Left cardiac atrium (tissue), 4 donors: ENCODE measurements around the gene TDRD15. TPM values are rescaled to one million over a fixed set of nuclear protein-coding genes. Genes with fewer than 3 reads are reported as not detected.
"Not testable (repeated sequence)": the region's sequence is repeated elsewhere in the genome, so short reads cannot be mapped to it uniquely, and the experiment has no call there.

Experiments used
- ATAC-seq, 2 donors: fragments of 200-7000 bp; cut with Tn5 transposase; one replicate each; pipeline ENCODE4 v1.9.1; 2020; ENCODE audit warnings: mild to moderate bottlenecking in 2 of 2, moderate library complexity in 2 of 2
- DNase-seq: peaks from one replicate; pipeline ENCODE4 v3.0.0-alpha.2; 2020
- intact Hi-C, 2 donors: fragments of 100-400 bp; cut with DNase I; formaldehyde crosslinking; loops; one replicate each; pipeline versions ENCODE4 v1.14.1 to v1.15.1; 2022 to 2023
- long read RNA-seq: library from polyadenylated mRNA; unstranded; transcript quantifications from one replicate; pipeline ENCODE4 v2.0.0, GENCODE V29; 2021
- total RNA-seq, 2 donors: library from RNA; stranded (reverse); fragmentation: NEBNext Ultra II Directional; extraction: Animal tissue kit (Norgen Biotek cat#: 25700); gene quantifications; one replicate each; pipeline ENCODE4 v1.2.1, GENCODE V29; 2021
- donor health status: DM: no; HTN: yes; CAD: no.
- donor health status: DM: no; HTN: yes; CAD: no; lungs with severe emphysema.
- donor health status: DM: yes; HTN: yes; CAD: no.
- donor health status: Dilated cardiomyopathy.

The TDRD15 gene
- total RNA-seq = not detected
- long read RNA-seq = 0 reads

DNA sequence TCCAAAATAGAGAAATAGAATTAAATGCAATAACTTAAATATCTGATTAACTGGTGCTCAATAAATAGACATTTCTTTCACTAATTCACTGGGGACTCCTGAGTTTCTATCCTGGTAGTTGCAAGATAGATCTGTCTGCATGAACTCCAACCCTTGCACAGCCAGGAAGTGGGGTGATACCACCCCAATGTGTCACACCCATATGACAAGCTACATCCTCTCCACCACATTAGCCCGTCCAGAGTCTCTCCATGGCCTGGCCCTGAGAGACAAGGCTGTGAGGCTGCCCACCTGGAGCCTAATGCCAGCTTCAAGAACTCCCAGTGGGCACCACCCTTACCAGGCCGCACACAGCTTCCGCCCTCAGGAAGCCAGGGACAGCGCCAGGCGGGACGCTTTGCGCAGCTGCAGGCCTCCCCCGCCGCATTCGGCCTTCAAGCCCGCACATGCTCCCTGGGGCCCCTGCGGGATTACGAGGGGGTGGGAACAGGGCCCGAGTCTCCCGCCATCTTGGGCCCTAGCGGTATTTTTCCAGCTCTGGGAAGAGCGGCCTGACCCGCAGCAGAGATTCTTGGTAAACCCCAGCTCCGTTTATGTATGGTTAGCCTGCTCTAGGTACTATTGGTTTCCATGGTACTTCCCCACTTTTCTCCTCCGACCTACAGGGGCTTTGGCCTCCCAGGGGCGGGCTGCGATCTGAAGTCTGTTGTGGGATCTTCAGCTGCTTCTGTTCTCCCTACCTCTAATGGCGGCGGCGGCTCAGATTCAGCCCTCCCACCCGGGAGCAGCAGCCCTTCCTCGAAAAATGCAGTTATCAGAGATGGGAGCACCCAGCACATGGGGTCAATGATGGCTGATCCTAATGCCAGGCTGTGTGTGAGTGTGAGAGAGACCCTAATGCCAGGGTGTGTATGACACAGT is at the start of gene TDRD15:
Gene TDRD15, plus strand, starts transcription at position 496 of the 921 bp plus-strand sequence. CDS start 13,500 bp downstream, outside the sequence.
- intact Hi-C loops = no loop called here
- no peak for DNase-seq
- ATAC-seq = no peak

- intact Hi-C loops = no loop called here
- DNase-seq (no peak), ATAC-seq (no peak)
These were observed 45.5 kb upstream of the TDRD15 start for GRCh38 chr2:21078296-21078695.

GRCh38 chr2:21083482-21083881 is 40.3 kb upstream of the TDRD15 start:
- ATAC-seq = no peak
- intact Hi-C loops = no loop called here
- DNase-seq = no peak

DNA sequence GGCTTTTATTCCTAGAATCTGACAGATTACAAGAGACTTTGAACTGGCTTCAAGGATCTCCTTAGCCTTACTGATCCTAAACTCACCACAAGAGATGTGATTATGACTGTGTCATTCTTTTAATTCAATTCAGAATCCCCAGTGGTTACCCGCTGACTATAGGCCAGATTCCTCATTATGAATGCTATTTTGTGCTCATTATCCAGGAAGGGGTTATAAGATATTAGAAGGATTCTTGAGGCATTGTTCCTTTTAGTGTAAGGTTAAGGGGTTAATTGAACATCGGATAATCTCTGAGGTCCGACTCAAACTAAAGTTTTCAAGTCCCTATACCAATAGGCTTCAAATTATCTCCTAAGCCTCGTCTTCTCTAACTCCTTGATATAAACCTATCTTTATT is 39.4 kb upstream of the TDRD15 start:
- ATAC-seq (no peak), DNase-seq (no peak)
- intact Hi-C loops = no loop called here

DNA sequence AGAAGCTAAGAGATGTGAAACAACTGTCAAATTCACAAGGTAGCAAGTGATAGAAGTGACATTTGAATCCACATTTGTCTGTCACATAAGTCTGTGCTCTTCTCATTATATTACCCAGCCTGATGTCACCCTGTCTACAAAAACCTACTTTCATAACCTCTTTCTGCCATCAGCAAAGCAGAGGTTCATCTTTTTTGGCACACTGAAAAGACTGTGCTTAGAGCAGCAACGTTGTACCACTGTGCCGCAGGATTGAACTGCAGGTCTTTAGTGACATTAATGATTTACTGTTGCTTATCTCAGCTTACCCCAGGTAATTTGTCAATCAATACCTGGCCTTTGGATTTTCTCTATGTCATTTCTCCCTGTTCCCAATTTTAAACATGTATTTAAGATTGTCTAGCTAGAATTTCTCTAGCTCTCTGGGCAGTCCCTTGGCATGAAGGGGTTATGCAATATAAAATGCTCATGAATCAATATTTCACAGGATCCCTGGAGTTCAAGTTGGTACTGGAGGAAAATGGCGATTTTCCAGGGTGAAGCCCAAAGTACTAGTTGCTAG is 31.4 kb upstream of the TDRD15 start:
- intact Hi-C loops = no loop called here
- DNase-seq (no peak), ATAC-seq (no peak)

- intact Hi-C loops = no loop called here
- ATAC-seq = no peak
- DNase-seq = no peak
These were observed 28.6 kb upstream of the TDRD15 start for GRCh38 chr2:21095178-21095577.

GRCh38 chr2:21095714-21096113 is 28.1 kb upstream of the TDRD15 start:
- intact Hi-C loops = no loop called here

GRCh38 chr2:21096458-21096857 is 27.3 kb upstream of the TDRD15 start:
- ATAC-seq (peak; percentile 72 to 78), DNase-seq (no peak)
- intact Hi-C loops = no loop called here

More at GRCh38 chr2:21095714-21096113, 28.1 kb upstream of the TDRD15 start:
- no peak for DNase-seq
- ATAC-seq = no peak

GRCh38 chr2:21097331-21097730 is 26.4 kb upstream of the TDRD15 start:
- DNase-seq (no peak), ATAC-seq (no peak)
- intact Hi-C loops = no loop called here

- intact Hi-C loops = no loop called here
- no peak for ATAC-seq
- no peak for DNase-seq
These were observed 25.5 kb upstream of the TDRD15 start for GRCh38 chr2:21098294-21098693.

- no peak for ATAC-seq
- DNase-seq = no peak
- intact Hi-C loops = no loop called here
These were observed 24.4 kb upstream of the TDRD15 start for GRCh38 chr2:21099281-21099907.

DNA sequence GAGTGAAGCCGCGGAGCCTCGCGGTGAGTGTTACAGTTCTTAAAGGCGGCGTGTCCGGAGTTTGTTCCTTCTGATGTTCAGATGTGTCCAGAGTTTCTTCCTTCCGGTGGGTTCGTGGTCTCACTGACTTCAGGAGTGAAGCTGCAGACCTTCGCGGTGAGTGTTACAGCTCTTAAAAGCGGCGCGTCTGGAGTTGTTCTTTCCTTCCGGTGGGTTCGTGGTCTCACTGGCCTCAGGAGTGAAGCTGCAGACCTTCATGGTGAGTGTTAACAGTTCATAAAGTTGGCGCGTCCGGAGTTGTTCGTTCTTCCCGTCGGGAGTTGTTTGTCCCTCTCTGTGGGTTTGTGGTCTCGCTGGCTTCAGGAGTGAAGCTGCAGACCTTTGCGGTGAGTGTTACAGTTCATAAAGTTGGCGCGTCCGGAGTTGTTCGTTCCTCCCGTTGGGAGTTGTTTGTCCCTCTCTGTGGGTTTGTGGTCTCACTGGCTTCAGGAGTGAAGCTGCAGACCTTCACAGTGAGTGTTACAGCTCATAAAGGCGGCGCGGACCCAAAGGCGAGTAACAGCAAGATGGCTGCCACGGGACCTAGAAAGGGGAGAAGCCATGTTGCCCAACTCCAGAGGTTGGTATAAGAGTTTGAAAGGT is 22.1 kb upstream of the TDRD15 start:
- DNase-seq, intact Hi-C loops, ATAC-seq: not testable (repeated sequence)

DNA sequence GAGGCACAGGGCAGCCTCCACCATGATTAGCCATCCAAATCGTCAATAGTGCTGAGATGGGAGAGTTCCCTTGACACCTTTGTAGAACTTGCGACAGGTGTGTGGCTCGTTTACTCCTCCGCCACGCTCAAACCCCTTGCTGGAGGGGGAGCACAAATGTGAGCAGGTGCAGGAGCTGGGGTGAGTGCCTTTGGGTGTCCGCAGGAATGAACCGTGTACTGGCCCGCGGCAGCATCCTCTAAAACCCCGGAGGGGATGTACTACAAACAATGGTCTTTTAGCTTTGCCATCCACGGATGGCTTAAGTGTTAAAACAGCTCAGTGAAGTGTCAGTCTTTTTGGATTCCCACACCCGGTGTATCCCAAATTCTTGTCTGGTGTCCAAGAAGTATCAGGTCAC is 21.4 kb upstream of the TDRD15 start:
- intact Hi-C loops = no loop called here
- no peak for DNase-seq

GRCh38 chr2:21103274-21103891 is 20.4 kb upstream of the TDRD15 start:
- DNase-seq = no peak
- intact Hi-C loops = no loop called here
- ATAC-seq = no peak

More for the DNA sequence above, 21.4 kb upstream of the TDRD15 start:
- ATAC-seq = no peak

DNA sequence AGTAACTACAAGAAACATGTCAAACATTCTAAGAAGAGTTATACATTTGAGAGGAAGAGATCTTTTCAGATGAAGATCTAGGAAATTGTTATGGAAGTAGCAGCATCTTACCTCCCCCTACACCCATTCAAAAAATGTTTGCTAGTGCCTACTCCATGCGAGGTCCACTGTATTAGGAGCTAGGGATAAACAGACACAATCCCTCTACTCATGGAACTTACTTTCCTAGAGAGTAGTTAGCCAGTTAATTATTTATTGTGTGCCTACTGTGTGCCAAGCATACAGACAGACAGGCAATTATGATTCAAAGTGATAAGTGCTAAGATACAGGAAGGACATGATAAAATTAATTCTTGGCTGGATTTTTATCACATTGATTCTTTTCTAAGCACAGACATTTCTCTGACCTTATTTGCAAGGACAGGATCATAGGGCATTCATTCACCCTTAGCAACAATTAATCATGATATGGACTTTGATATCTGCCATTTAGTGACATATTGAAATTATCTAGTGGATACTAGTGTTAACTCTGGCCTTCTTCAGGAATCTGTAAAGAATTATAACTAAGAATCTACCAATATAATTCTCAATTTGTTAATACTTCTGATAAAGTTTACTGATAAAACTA is 19.6 kb upstream of the TDRD15 start:
- intact Hi-C loops = no loop called here
- no peak for ATAC-seq
- no peak for DNase-seq

GRCh38 chr2:21111012-21111411 is 12.8 kb upstream of the TDRD15 start:
- ATAC-seq = no peak
- no peak for DNase-seq
- intact Hi-C loops = no loop called here

DNA sequence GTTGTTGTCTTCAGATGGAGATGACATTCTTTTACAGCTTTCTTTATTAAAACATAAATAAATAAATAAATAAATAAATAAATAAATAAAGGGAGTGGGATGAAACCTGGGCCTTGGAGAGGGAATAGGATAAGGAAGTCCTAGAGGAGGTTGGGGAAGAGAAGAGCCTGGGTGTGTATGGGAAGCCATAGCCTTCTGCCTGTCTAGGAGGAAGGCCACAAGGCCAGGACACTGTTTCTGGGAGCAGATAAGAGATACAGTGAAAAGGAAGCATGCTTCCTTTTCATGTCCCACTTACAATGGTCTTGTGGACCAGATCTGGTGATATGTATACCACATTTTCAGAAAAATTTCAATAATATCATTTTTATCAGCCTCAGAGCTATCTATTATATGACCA is 6.1 kb upstream of the TDRD15 start:
- DNase-seq (no peak), ATAC-seq (no peak)
- intact Hi-C loops = loop anchor here (1.0 to 5.0 kb wide), 2 partner anchors 70 to 72 kb away; no protein-coding TSS in a partner anchor

- ATAC-seq = peak; percentile 49 to 55
- intact Hi-C loops = loop anchor here (1.0 to 5.0 kb wide), 2 partner anchors 71 to 73 kb away; no protein-coding TSS in a partner anchor
- no peak for DNase-seq
These were observed 5.4 kb upstream of the TDRD15 start for GRCh38 chr2:21118302-21118920.
